Fibroblast of the aortic adventitia (primary cell): Measurements from ENCODE around the gene ATP10A. TPM values are rescaled to one million over a fixed set of nuclear protein-coding genes. Genes with fewer than 3 reads are reported as not detected.

ENCODE experiments used
- DNase-seq: peaks from one replicate; pipeline ENCODE4 v3.0.0-alpha.2; 2010; ENCODE audit warnings: low read depth
- H3K4me3 ChIP-seq: 2 replicates; pipeline ENCODE4 v1.5.1; 2011; ENCODE audit warnings: low read depth, mild to moderate bottlenecking, control low read depth, low read length, moderate library complexity
- CTCF ChIP-seq: IDR thresholded peaks from 2 replicates; pipeline ENCODE4 v1.5.1; 2011; ENCODE audit warnings: mild to moderate bottlenecking, low read length, control low read depth, inconsistent platforms; ENCODE audit not compliant: insufficient read depth
- total RNA-seq: library from RNA; depleted of rRNA; stranded (reverse); fragments of >200 nt; gene quantifications from 2 replicates; pipeline ENCODE4 v1.2.3, GENCODE V29; 2012; ENCODE audit warnings: low replicate concordance

ATP10A gene
- total RNA-seq, 1 donor, result 4.4 TPM

DNA sequence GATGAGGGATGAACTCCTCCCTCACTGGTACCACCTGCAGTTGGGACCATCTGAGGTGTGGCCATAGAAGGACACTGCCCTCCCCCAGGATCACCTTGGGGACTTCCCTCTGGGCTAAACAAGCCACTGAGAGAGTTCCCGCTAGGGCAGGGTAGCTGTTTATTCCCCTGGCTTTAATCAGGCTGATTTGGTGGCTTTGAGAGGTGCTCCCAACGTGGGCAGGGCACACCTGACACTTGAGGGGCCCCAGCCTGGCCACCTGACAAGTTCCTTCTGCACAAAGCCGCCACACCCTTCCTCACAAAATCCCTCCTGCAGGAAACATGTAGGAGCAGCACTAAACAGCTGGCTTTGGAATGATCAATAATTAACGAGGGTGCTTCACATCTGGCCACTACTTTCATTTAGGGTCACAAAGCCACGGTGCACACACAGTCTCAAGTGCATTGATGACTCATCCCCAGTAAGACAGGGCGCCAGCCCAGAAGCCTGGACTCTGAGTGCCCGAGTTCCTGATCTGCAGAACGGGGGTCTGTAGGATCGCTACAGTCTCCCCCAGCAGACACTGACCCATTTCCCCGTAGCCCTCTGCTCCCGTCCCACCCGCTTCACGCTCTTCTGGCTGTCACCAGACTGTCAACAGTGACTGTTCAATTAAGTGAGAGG, 75.1 kb downstream of the ATP10A start:
- no peak for TF ChIP-seq CTCF
- peak; percentile 29 for DNase-seq
- H3K4me3 ChIP-seq, result no peak overlapping the region

GRCh38 chr15:25787381-25787780, 75.7 kb downstream of the ATP10A start:
- no peak for TF ChIP-seq CTCF
- no peak overlapping the region for H3K4me3 ChIP-seq
- no peak for DNase-seq

GRCh38 chr15:25786040-25786439, 77.1 kb downstream of the ATP10A start:
- no peak for TF ChIP-seq CTCF
- H3K4me3 ChIP-seq, result no peak overlapping the region
- DNase-seq, result no peak

GRCh38 chr15:25785641-25786025, 77.5 kb downstream of the ATP10A start:
- H3K4me3 ChIP-seq, result no peak overlapping the region
- DNase-seq, result no peak
- no peak for TF ChIP-seq CTCF

GRCh38 chr15:25784876-25785640, 78.1 kb downstream of the ATP10A start:
- peak; percentile 70 for DNase-seq
- no peak for TF ChIP-seq CTCF
- no peak overlapping the region for H3K4me3 ChIP-seq

DNA sequence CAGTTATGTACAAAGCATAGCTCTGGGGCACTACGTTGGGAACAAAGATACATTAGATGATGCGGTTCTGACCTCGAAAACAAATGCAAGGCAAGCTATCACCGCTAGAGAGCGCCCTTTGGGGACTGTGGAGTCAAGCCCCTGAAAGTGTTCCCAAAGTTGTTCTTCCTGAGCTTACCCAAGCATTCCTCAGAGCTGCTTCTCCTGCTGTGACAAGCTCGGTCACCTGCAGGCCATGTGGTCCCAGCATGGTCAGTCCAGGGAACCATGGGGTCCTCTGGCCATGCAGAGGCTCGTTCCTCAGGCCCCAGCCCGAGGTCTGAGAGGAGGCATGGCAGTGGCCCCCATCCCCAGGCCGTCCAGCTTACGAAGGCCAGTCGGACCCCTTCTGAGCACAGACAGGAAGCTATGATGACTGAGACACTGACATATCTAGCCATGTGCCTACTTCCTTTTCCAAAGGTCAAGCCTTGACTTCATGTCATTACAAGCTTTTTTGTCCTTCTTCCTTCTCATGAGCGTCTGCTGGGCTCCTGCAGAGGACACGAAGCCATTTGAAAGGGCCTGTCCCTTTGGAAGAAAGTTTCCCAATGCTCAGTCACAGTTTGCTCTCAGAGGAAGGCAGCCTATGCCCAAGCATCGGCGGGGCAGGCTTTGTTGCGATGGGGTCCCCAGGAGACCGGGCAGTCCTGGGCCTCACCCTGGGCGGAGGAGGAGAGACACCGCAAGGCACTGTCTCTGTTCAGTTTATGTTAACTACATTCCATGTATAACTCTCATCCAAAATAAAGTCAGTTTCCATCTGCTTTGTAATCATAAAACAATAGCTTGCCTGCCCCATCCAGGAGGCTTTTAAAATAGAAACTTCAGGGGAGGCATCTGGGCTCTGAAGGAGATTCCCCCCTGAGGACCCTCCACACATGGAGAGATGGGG, 79.3 kb downstream of the ATP10A start:
- DNase-seq, result peak; percentile 37
- H3K4me3 ChIP-seq, result no peak overlapping the region
- peak; percentile 37 for TF ChIP-seq CTCF
